GM12872 (cell line): ENCODE data around the gene TGFBR2.

Source experiments
- CTCF ChIP-seq: IDR thresholded peaks from 3 replicates; pipeline ENCODE4 v1.5.1; 2011; ENCODE audit warnings: low read depth, mild to moderate bottlenecking, low read length, moderate library complexity; ENCODE audit not compliant: insufficient read depth

The TGFBR2 gene

GRCh38 chr3:30707825-30708224 is 101.4 kb downstream of the TGFBR2 start:
- TF ChIP-seq CTCF, result no peak

- no peak for TF ChIP-seq CTCF
Observed at GRCh38 chr3:30708472-30708871, 102.1 kb downstream of the TGFBR2 start.

GRCh38 chr3:30710017-30710416 is 103.6 kb downstream of the TGFBR2 start:
- no peak for TF ChIP-seq CTCF

GRCh38 chr3:30711151-30711550 is 104.8 kb downstream of the TGFBR2 start:
- no peak for TF ChIP-seq CTCF

GRCh38 chr3:30711867-30712266 is 105.5 kb downstream of the TGFBR2 start:
- no peak for TF ChIP-seq CTCF

GRCh38 chr3:30712991-30713390 is 106.6 kb downstream of the TGFBR2 start:
- TF ChIP-seq CTCF, result no peak

GRCh38 chr3:30713885-30714503 is 107.6 kb downstream of the TGFBR2 start:
- no peak for TF ChIP-seq CTCF
